Panc1 (cell line): ENCODE measurements around the gene RB1. TPM values are rescaled to one million over a fixed set of nuclear protein-coding genes. Genes with fewer than 3 reads are reported as not detected.

ENCODE experiments used
- ATAC-seq: fragments of 200-7000 bp; cut with Tn5 transposase; 2 replicates; pipeline ENCODE4 v1.9.1; 2020; ENCODE audit warnings: mild to moderate bottlenecking, moderate library complexity
- BruUV-seq: library from RNA; stranded (reverse); fragments of 400-500 nt; replicated peaks from 2 replicates; lab custom pipeline; 2021; lab: Mats Ljungman, UMichigan
- CTCF ChIA-PET: fragments of 300-600 bp; sonication (Branson Sonifier 250); formaldehyde crosslinking; loops from one replicate; lab custom pipeline; 2022; ENCODE audit warnings: antibody characterized with exemption; lab: Charles Lee
- POLR2A ChIA-PET: fragments of 300-600 bp; sonication (Branson Sonifier 250); formaldehyde crosslinking; loops from one replicate; lab custom pipeline; 2022; ENCODE audit warnings: antibody characterized with exemption; lab: Charles Lee
- DNase-seq: peaks from one replicate; pipeline ENCODE4 v3.0.0-alpha.2; 2010; ENCODE audit warnings: low read depth, low spot score
- H3K27ac ChIP-seq: 2 replicates; pipeline ENCODE4 v1.5.1; 2011; ENCODE audit warnings: mild to moderate bottlenecking, low read length, inconsistent platforms
- H3K27me3 ChIP-seq: fragments of 200-500 bp; sonication (Bioruptor generic); 2 replicates; pipeline ENCODE4 v1.6.0; 2014; ENCODE audit warnings: low read length, inconsistent platforms; ENCODE audit not compliant: control insufficient read depth, insufficient read depth
- H3K36me3 ChIP-seq: fragments of 200-500 bp; sonication (Bioruptor generic); 2 replicates; pipeline ENCODE4 v1.5.1; 2014; ENCODE audit warnings: inconsistent platforms, mild to moderate bottlenecking, low read length, moderate library complexity; ENCODE audit not compliant: control insufficient read depth, insufficient read depth
- H3K4me1 ChIP-seq: 2 replicates; pipeline ENCODE4 v1.5.1; 2011; ENCODE audit warnings: inconsistent platforms, mild to moderate bottlenecking, low read length, moderate library complexity; ENCODE audit not compliant: control insufficient read depth, insufficient read depth
- H3K4me3 ChIP-seq, 2 experiments: 2 replicates each; pipeline ENCODE4 v1.5.1; 2011 to 2012; ENCODE audit warnings: low read depth in 2 of 2, low read length in 2 of 2, mild to moderate bottlenecking in 2 of 2, inconsistent platforms in 1 of 2, moderate library complexity in 1 of 2
- H3K9me3 ChIP-seq: fragments of 200-500 bp; sonication (Bioruptor generic); 2 replicates; pipeline ENCODE4 v1.5.1; 2014; ENCODE audit warnings: low read depth, mild to moderate bottlenecking, inconsistent platforms, low read length, moderate library complexity; ENCODE audit not compliant: control insufficient read depth, insufficient read depth
- CTCF ChIP-seq: fragments of 450-650 bp; IDR thresholded peaks from 2 replicates; pipeline ENCODE4 v1.5.1; 2017; ENCODE audit warnings: mild to moderate bottlenecking
- POLR2AphosphoS5 ChIP-seq: IDR thresholded peaks from 2 replicates; pipeline ENCODE4 v1.6.1; 2012; ENCODE audit warnings: mild to moderate bottlenecking, low read depth, low read length, moderate library complexity
- REST ChIP-seq, 2 experiments: IDR thresholded peaks; 2 replicates each; pipeline ENCODE4 v1.6.1; 2011 to 2012; ENCODE audit warnings: low read depth in 2 of 2, control low read depth in 1 of 2, low read length in 1 of 2, mild to moderate bottlenecking in 1 of 2, moderate library complexity in 1 of 2; ENCODE audit not compliant: insufficient read depth in 1 of 2
- SIN3A ChIP-seq: IDR thresholded peaks from 2 replicates; pipeline ENCODE4 v1.6.1; 2012; ENCODE audit warnings: low read depth, mild to moderate bottlenecking, low read length, moderate library complexity, borderline replicate concordance; ENCODE audit not compliant: insufficient read depth
- TCF7L2 ChIP-seq: IDR thresholded peaks from 2 replicates; pipeline ENCODE4 v1.6.1; 2011; ENCODE audit warnings: mild to moderate bottlenecking, low read depth, low read length, inconsistent platforms
- in situ Hi-C: cut with HindIII; loops from 2 replicates; pipeline ENCODE4 v1.10.0; 2016; ENCODE audit warnings: low sequenced_read_pairs, low pct_unique_long_range_greater_than_20kb
- intact Hi-C: fragments of 100-400 bp; cut with micrococcal nuclease; formaldehyde crosslinking; loops from one replicate; pipeline ENCODE4 v1.10.0; 2022; ENCODE audit not compliant: unreplicated experiment
- total RNA-seq: library from RNA; stranded (reverse); gene quantifications from one replicate; pipeline ENCODE4 v1.2.1, GENCODE V29; 2021; ENCODE audit not compliant: unreplicated experiment

RB1 gene
- total RNA-seq, 1 experiment from 2014 or later: 36.0 TPM

GRCh38 chr13:48436661-48437288 lies 133.2 kb downstream of the RB1 start:
- ATAC-seq: no peak

DNA sequence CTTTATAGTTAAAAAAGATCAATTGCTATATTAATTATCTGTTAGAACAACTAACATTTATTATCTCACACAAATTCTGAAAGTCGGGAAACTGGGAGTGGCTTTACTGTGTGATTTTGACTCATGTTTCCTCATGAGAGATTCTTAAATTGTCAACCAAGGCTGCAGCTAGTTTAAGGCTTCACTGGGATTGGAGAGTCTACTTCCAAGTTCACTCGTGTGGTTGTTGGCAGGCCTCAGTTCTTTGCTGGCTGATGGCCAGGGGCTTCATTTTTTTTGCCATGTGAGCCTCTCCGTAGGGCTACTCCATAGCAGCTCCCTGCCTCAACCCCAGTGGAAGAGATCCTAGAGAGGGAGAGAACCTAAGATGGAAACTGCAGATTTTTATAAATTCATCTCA lies 133.8 kb downstream of the RB1 start:
- no peak for TF ChIP-seq REST (IDR thresholded peaks at IDR 0.05; ENCODE audit: insufficient read depth in 1 of 2, low read depth in 2 of 2, low read length in 1 of 2)
- TF ChIP-seq CTCF: no peak
- no peak for TF ChIP-seq POLR2AphosphoS5
- TF ChIP-seq TCF7L2: no peak
- TF ChIP-seq SIN3A: no peak
- H3K9me3 ChIP-seq: no peaks in the 10 kb centered on the region
- no peaks in the 10 kb centered on the region for H3K27me3 ChIP-seq
- no peaks in the 10 kb centered on the region; the same call in 1 of the 2 replicates for H3K4me1 ChIP-seq
- intact Hi-C loops (no loop called here), in situ Hi-C loops (no loop called here)
- no peak overlapping the region for H3K4me3 ChIP-seq
- no peaks in the 10 kb centered on the region for H3K36me3 ChIP-seq
- CTCF ChIA-PET: no interaction called here
- no peak overlapping the region for H3K27ac ChIP-seq
- no TSS peak for BruUV-seq
- POLR2A ChIA-PET: no interaction called here
- DNase-seq (no peak), ATAC-seq (no peak)

More at GRCh38 chr13:48436661-48437288, 133.2 kb downstream of the RB1 start:
- intact Hi-C loops: no loop called here
- ChIA-PET CTCF (no interaction called here), POLR2A (no interaction called here)
- Histone ChIP-seq H3K27ac (no peak overlapping the region), H3K4me3 (no peak overlapping the region), H3K9me3 (no peaks in the 10 kb centered on the region), H3K36me3 (no peaks in the 10 kb centered on the region), H3K4me1 (peaks cover 3% of the 10 kb centered on the region; the same call in 1 of the 2 replicates), H3K27me3 (no peaks in the 10 kb centered on the region)
- TF ChIP-seq POLR2AphosphoS5 (no peak), REST (IDR thresholded peaks at IDR 0.05; ENCODE audit: insufficient read depth in 1 of 2, low read depth in 2 of 2, low read length in 1 of 2) (no peak), SIN3A (no peak)
- no peak for DNase-seq
- BruUV-seq: no TSS peak
- in situ Hi-C loops: no loop called here
